Measurements from ENCODE around the gene LONRF2. TPM values are rescaled to one million over a fixed set of nuclear protein-coding genes. Genes with fewer than 3 reads are reported as not detected.
A peak's percentile ranks its signal among the peaks of the same experiment; 100 is the strongest.
"Not testable (repeated sequence)": the region's sequence is repeated elsewhere in the genome, so short reads cannot be mapped to it uniquely, and the experiment has no call there.

LONRF2 gene
- total RNA-seq, result 0.23 and 0.32 TPM in 2 replicates

DNA sequence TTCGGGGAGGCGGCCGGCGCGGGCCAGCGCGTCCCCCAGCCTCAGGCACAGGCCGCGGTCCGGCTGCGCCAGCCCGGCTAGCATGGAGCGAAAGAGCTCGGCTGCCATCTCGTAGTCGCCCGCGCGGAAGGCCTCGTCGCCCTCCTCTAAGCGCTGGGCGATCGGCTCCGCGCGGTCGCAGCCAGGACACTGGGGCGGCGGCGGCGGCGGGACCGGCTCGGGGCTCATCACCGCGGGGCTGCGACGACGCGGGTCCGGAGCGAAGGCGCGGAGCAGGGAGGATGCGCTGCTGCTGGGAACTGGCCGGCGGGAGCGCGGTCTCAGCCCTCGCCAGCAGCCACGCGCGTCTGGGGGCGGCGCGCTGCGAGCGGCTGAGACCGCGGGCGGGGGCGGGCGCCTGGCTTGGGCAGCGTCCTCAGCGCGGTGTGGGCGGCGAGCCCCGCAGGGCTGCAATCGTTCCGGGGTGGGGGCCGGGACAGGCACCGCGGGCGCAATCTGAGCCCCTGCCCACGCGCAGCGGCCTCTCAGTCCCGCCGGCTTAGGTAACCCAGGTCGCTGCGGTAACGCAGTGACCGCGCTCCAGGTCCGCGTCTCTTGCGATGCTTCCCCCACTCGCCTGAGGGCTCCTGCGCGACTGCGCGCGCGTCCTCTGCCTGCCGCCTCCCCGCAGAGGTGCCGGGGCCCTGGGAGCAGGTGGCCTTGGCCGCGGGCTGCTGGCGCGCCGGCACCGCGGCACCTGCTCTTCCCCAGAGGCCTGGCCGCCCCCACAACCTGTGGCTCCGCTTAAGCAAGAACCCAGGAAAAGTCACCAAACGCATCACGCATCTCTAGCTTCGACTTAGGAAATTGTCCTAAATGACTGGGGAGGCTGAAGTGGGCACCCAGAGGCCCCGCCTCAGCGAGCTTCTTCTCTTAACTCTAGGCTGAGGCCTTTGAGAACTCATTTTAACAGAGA, at the start of gene LONRF2:
Gene LONRF2 (minus strand): TSS at position 636 of the 955 bp plus-strand sequence. CDS start 408 bp downstream, at position 228.
- no peak for DNase-seq (ENCODE audit: low spot score)
- H3K9me3 Mint-ChIP-seq, result peaks cover 10% of the 10 kb centered on the region
- no peaks in the 10 kb centered on the region for H3K4me1 Mint-ChIP-seq (ENCODE audit: low read depth)
- peak within 1 kb of the TSS; percentile 51 for H3K4me3 Mint-ChIP-seq
- intact Hi-C loops (cut with micrococcal nuclease), result no loop called here
- peaks cover 5% of the 10 kb centered on the region for H3K36me3 Mint-ChIP-seq (ENCODE audit: low read depth)
- peaks cover 62% of the 10 kb centered on the region for H3K27me3 Mint-ChIP-seq (ENCODE audit: insufficient read depth)
- no peak within 1 kb of the TSS for H3K27ac Mint-ChIP-seq

DNA sequence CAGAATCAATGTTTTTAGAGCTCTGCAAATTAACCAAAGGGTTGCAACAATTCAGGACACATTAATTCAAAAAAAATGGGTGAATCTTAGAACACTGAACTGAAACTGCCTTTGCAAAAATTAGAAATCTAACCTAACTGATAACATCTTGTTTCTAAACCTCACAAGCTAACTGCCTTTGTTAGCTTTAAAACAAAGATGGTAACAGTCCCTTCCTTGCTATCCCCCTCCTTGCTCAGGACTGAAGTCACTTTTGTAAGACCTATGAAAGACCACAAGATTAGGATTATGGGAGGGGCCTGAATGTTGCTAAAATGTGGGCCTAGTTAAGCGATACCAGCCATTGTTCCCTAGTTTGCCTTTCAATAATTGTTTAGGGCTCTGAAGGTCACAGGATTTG, 44.9 kb upstream of the LONRF2 start:
- H3K9me3 Mint-ChIP-seq, result peaks cover 21% of the 10 kb centered on the region
- H3K4me3 Mint-ChIP-seq, result no peak overlapping the region
- no peak for DNase-seq (ENCODE audit: low spot score)
- no peaks in the 10 kb centered on the region for H3K36me3 Mint-ChIP-seq (ENCODE audit: low read depth)
- H3K4me1 Mint-ChIP-seq (ENCODE audit: low read depth), result peaks cover 5% of the 10 kb centered on the region
- intact Hi-C loops (cut with micrococcal nuclease), result no loop called here
- H3K27ac Mint-ChIP-seq, result no peak overlapping the region
- H3K27me3 Mint-ChIP-seq (ENCODE audit: insufficient read depth), result peaks cover 19% of the 10 kb centered on the region

GRCh38 chr2:100365434-100365833, 43.1 kb upstream of the LONRF2 start:
- intact Hi-C loops (cut with micrococcal nuclease), result no loop called here
- peaks cover 5% of the 10 kb centered on the region for H3K4me1 Mint-ChIP-seq (ENCODE audit: low read depth)

GRCh38 chr2:100362269-100362668, 40.0 kb upstream of the LONRF2 start:
- peaks cover 18% of the 10 kb centered on the region for H3K9me3 Mint-ChIP-seq
- H3K27me3 Mint-ChIP-seq (ENCODE audit: insufficient read depth); H3K36me3 Mint-ChIP-seq (ENCODE audit: low read depth); H3K27ac Mint-ChIP-seq; H3K4me3 Mint-ChIP-seq; intact Hi-C loops (cut with micrococcal nuclease); DNase-seq (ENCODE audit: low spot score); H3K4me1 Mint-ChIP-seq (ENCODE audit: low read depth): not testable (repeated sequence)

More at GRCh38 chr2:100365434-100365833, 43.1 kb upstream of the LONRF2 start:
- Mint-ChIP-seq H3K9me3 (peaks cover 20% of the 10 kb centered on the region), H3K27me3 (ENCODE audit: insufficient read depth) (peaks cover 13% of the 10 kb centered on the region), H3K27ac (no peak overlapping the region), H3K4me3 (no peak overlapping the region), H3K36me3 (ENCODE audit: low read depth) (no peaks in the 10 kb centered on the region)
- no peak for DNase-seq (ENCODE audit: low spot score)

- H3K4me3 Mint-ChIP-seq, result no peak overlapping the region
- no peaks in the 10 kb centered on the region for H3K4me1 Mint-ChIP-seq (ENCODE audit: low read depth)
- intact Hi-C loops (cut with micrococcal nuclease), result no loop called here
- no peaks in the 10 kb centered on the region for H3K36me3 Mint-ChIP-seq (ENCODE audit: low read depth)
- H3K9me3 Mint-ChIP-seq, result peaks cover 18% of the 10 kb centered on the region
- no peak overlapping the region for H3K27ac Mint-ChIP-seq
- H3K27me3 Mint-ChIP-seq (ENCODE audit: insufficient read depth), result peaks cover 9% of the 10 kb centered on the region
- no peak for DNase-seq (ENCODE audit: low spot score)
Measured at GRCh38 chr2:100359576-100359975, 37.3 kb upstream of the LONRF2 start.

GRCh38 chr2:100358554-100358953, 36.3 kb upstream of the LONRF2 start:
- no peaks in the 10 kb centered on the region for H3K36me3 Mint-ChIP-seq (ENCODE audit: low read depth)
- intact Hi-C loops (cut with micrococcal nuclease), result no loop called here
- DNase-seq (ENCODE audit: low spot score), result no peak
- no peak overlapping the region for H3K4me3 Mint-ChIP-seq
- peaks cover 9% of the 10 kb centered on the region for H3K27me3 Mint-ChIP-seq (ENCODE audit: insufficient read depth)
- H3K9me3 Mint-ChIP-seq, result peaks cover 18% of the 10 kb centered on the region
- H3K4me1 Mint-ChIP-seq (ENCODE audit: low read depth), result no peaks in the 10 kb centered on the region
- H3K27ac Mint-ChIP-seq, result no peak overlapping the region

- intact Hi-C loops (cut with micrococcal nuclease), result no loop called here
Measured at GRCh38 chr2:100352521-100352920, 30.2 kb upstream of the LONRF2 start.

GRCh38 chr2:100350661-100351185, 28.4 kb upstream of the LONRF2 start:
- intact Hi-C loops (cut with micrococcal nuclease), result no loop called here
- H3K4me1 Mint-ChIP-seq (ENCODE audit: low read depth), result no peaks in the 10 kb centered on the region
- no peak overlapping the region for H3K27ac Mint-ChIP-seq
- DNase-seq (ENCODE audit: low spot score), result no peak
- H3K36me3 Mint-ChIP-seq (ENCODE audit: low read depth), result no peaks in the 10 kb centered on the region
- no peak overlapping the region for H3K4me3 Mint-ChIP-seq
- peaks cover 12% of the 10 kb centered on the region for H3K27me3 Mint-ChIP-seq (ENCODE audit: insufficient read depth)
- H3K9me3 Mint-ChIP-seq, result no peaks in the 10 kb centered on the region

More at GRCh38 chr2:100352521-100352920, 30.2 kb upstream of the LONRF2 start:
- Mint-ChIP-seq H3K4me3 (no peak overlapping the region), H3K4me1 (ENCODE audit: low read depth) (no peaks in the 10 kb centered on the region), H3K27ac (no peak overlapping the region), H3K9me3 (no peaks in the 10 kb centered on the region), H3K27me3 (ENCODE audit: insufficient read depth) (peaks cover 13% of the 10 kb centered on the region), H3K36me3 (ENCODE audit: low read depth) (no peaks in the 10 kb centered on the region)
- no peak for DNase-seq (ENCODE audit: low spot score)

DNA sequence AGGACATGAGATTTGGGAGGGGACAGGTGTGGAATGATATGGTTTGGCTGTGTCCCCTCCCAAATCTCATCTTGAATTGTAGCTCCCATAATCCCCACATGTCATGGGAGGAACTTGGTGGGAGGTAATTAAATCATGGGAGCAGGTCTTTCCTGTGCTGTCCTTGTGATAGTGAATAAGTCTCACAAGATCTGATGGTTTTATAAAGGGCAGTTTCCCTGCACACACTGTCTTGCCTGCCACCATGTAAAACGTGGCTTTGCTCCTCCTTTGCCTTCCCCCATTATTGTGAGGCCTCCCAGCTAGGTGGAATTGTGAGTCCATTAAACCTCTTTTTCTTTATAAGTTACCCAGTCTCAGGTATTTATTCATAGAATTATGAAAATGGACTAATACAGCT, 22.8 kb upstream of the LONRF2 start:
- DNase-seq (ENCODE audit: low spot score); H3K4me1 Mint-ChIP-seq (ENCODE audit: low read depth); H3K27ac Mint-ChIP-seq; H3K4me3 Mint-ChIP-seq; H3K9me3 Mint-ChIP-seq; intact Hi-C loops (cut with micrococcal nuclease); H3K36me3 Mint-ChIP-seq (ENCODE audit: low read depth): not testable (repeated sequence)
- H3K27me3 Mint-ChIP-seq (ENCODE audit: insufficient read depth), result peaks cover 18% of the 10 kb centered on the region

- Mint-ChIP-seq H3K4me1 (ENCODE audit: low read depth) (no peaks in the 10 kb centered on the region), H3K9me3 (peaks cover 6% of the 10 kb centered on the region), H3K36me3 (ENCODE audit: low read depth) (no peaks in the 10 kb centered on the region), H3K27ac (no peak overlapping the region), H3K27me3 (ENCODE audit: insufficient read depth) (peaks cover 22% of the 10 kb centered on the region), H3K4me3 (no peak overlapping the region)
- intact Hi-C loops (cut with micrococcal nuclease), result no loop called here
- DNase-seq (ENCODE audit: low spot score), result no peak
Measured at GRCh38 chr2:100344433-100344832, 22.1 kb upstream of the LONRF2 start.

GRCh38 chr2:100342466-100342865, 20.2 kb upstream of the LONRF2 start:
- intact Hi-C loops (cut with micrococcal nuclease); H3K36me3 Mint-ChIP-seq (ENCODE audit: low read depth); H3K4me3 Mint-ChIP-seq; H3K27ac Mint-ChIP-seq; H3K4me1 Mint-ChIP-seq (ENCODE audit: low read depth); H3K9me3 Mint-ChIP-seq; DNase-seq (ENCODE audit: low spot score): not testable (repeated sequence)
- peaks cover 20% of the 10 kb centered on the region for H3K27me3 Mint-ChIP-seq (ENCODE audit: insufficient read depth)

GRCh38 chr2:100339823-100340222, 17.5 kb upstream of the LONRF2 start:
- no peak overlapping the region for H3K4me3 Mint-ChIP-seq
- peaks cover 6% of the 10 kb centered on the region for H3K9me3 Mint-ChIP-seq
- intact Hi-C loops (cut with micrococcal nuclease), result no loop called here
- no peaks in the 10 kb centered on the region for H3K36me3 Mint-ChIP-seq (ENCODE audit: low read depth)
- no peaks in the 10 kb centered on the region for H3K4me1 Mint-ChIP-seq (ENCODE audit: low read depth)
- DNase-seq (ENCODE audit: low spot score), result no peak
- H3K27me3 Mint-ChIP-seq (ENCODE audit: insufficient read depth), result peaks cover 14% of the 10 kb centered on the region
- no peak overlapping the region for H3K27ac Mint-ChIP-seq

DNA sequence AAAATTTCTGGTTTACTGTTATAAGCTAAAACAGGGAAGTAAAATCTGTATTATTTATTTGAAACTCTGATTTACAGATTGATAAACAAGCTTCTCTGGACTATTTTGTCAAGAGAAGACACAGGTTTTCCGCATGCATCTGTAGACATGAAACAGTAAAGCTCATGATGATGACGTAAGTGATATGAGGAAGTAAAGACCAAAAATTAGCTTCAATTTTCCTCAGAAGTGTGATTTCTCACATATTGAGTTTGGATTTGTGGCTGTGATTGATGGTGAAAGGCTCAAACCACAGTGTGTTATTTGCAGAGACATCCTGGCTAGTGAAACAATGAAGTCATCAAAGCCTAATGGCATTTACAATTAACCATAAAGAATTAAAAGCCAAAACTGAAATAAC, 12.6 kb upstream of the LONRF2 start:
- no peaks in the 10 kb centered on the region for H3K36me3 Mint-ChIP-seq (ENCODE audit: low read depth)
- no peak for DNase-seq (ENCODE audit: low spot score)
- peaks cover 6% of the 10 kb centered on the region for H3K27me3 Mint-ChIP-seq (ENCODE audit: insufficient read depth)
- intact Hi-C loops (cut with micrococcal nuclease), result no loop called here
- H3K27ac Mint-ChIP-seq, result no peak overlapping the region
- no peak overlapping the region for H3K4me3 Mint-ChIP-seq
- no peaks in the 10 kb centered on the region for H3K9me3 Mint-ChIP-seq
- no peaks in the 10 kb centered on the region for H3K4me1 Mint-ChIP-seq (ENCODE audit: low read depth)

Measured in activated T-helper 1 cell treated with anti-CD3 and anti-CD28 coated beads, Interleukin-12 subunit alpha, Interleukin-12 subunit beta, Interleukin-2, Interleukin-4 antibody, amounts not matched to agents 30 ng/mL and 10 ng/mL and 1 ng/mL, durations not matched to agents 14 hours and 24 hours and 36 hours (primary cell).